Mesodermal cell (in vitro differentiated cells): ENCODE measurements around the gene MT4.

ENCODE experiments used
- H3K27ac ChIP-seq: 2 replicates; pipeline ENCODE4 v1.7.0; 2013; ENCODE audit warnings: mild to moderate bottlenecking, low read depth, low read length, moderate library complexity; ENCODE audit not compliant: severe bottlenecking
- H3K36me3 ChIP-seq: 2 replicates; pipeline ENCODE4 v1.7.1; 2013; ENCODE audit warnings: mild to moderate bottlenecking, low read length, moderate library complexity; ENCODE audit not compliant: control insufficient read depth, insufficient read depth
- H3K4me1 ChIP-seq: one replicate; pipeline ENCODE4 v1.7.1; 2013; ENCODE audit warnings: mild to moderate bottlenecking, low read length; ENCODE audit not compliant: insufficient read depth, control insufficient read depth, poor library complexity, severe bottlenecking
- H3K4me3 ChIP-seq: 2 replicates; pipeline ENCODE4 v1.7.0; 2013; ENCODE audit warnings: low read length, control low read depth, mild to moderate bottlenecking; ENCODE audit not compliant: insufficient read depth, poor library complexity, severe bottlenecking; ENCODE audit errors: extremely low read depth
- H3K9me3 ChIP-seq: 2 replicates; pipeline ENCODE4 v1.7.1; 2013; ENCODE audit warnings: mild to moderate bottlenecking, low read length, moderate library complexity; ENCODE audit not compliant: control insufficient read depth
- WGBS, 2 experiments: methylation state at CpG; one replicate each; pipeline ENCODE4 v1.1.5; 2013; ENCODE audit warnings: missing lambda C conversion rate in 2 of 2; ENCODE audit not compliant: insufficient coverage in 2 of 2; 5-methylcytosine and 5-hydroxymethylcytosine counted together

Gene MT4

GRCh38 chr16:56605475-56605874, 40.6 kb downstream of the MT4 start:
- WGBS, 2 experiments, result 80% methylated on average over 1 of the region's 1 CpG; no CpG with 5 or more reads in 1 of the 2 experiments
- Histone ChIP-seq H3K27ac (no peak overlapping the region), H3K9me3 (no peaks in the 10 kb centered on the region), H3K36me3 (no peaks in the 10 kb centered on the region), H3K4me1 (peaks cover 35% of the 10 kb centered on the region), H3K4me3 (no peak overlapping the region)

- H3K9me3 ChIP-seq, result no peaks in the 10 kb centered on the region
- H3K4me1 ChIP-seq, result peaks cover 39% of the 10 kb centered on the region
- H3K27ac ChIP-seq, result no peak overlapping the region
- 88 to 96% methylated on average over 3 of the region's 3 CpGs for WGBS, 2 experiments
- no peaks in the 10 kb centered on the region for H3K36me3 ChIP-seq
- H3K4me3 ChIP-seq, result no peak overlapping the region
These were observed 41.2 kb downstream of the MT4 start for GRCh38 chr16:56606071-56606475.

- WGBS, 2 experiments, result 93 to 97% methylated on average over 5 to 7 of the region's 8 CpGs
- H3K4me1 ChIP-seq, result peaks cover 39% of the 10 kb centered on the region
- no peaks in the 10 kb centered on the region for H3K9me3 ChIP-seq
- H3K36me3 ChIP-seq, result no peaks in the 10 kb centered on the region
- peak overlapping the region; percentile 71 for H3K27ac ChIP-seq
- no peak overlapping the region for H3K4me3 ChIP-seq
These were observed 41.7 kb downstream of the MT4 start for GRCh38 chr16:56606476-56607108.

- peaks cover 39% of the 10 kb centered on the region for H3K4me1 ChIP-seq
- H3K36me3 ChIP-seq, result no peaks in the 10 kb centered on the region
- no peak overlapping the region for H3K4me3 ChIP-seq
- H3K27ac ChIP-seq, result peak overlapping the region; percentile 71
- WGBS, 2 experiments, result 62 to 75% methylated on average over 10 of the region's 14 CpGs
- H3K9me3 ChIP-seq, result no peaks in the 10 kb centered on the region
These were observed 42.3 kb downstream of the MT4 start for GRCh38 chr16:56607109-56607618.

- Histone ChIP-seq H3K4me3 (peak overlapping the region; percentile 42), H3K9me3 (no peaks in the 10 kb centered on the region), H3K27ac (peak overlapping the region; percentile 71), H3K36me3 (no peaks in the 10 kb centered on the region), H3K4me1 (peaks cover 39% of the 10 kb centered on the region)
- whole genome bisulfite sequencing, 2 experiments, result 80% methylated on average over 2 of the region's 2 CpGs; no CpG with 5 or more reads in 1 of the 2 experiments
These were observed 42.8 kb downstream of the MT4 start for GRCh38 chr16:56607675-56608042.

- Histone ChIP-seq H3K9me3 (no peaks in the 10 kb centered on the region), H3K36me3 (no peaks in the 10 kb centered on the region), H3K4me1 (peaks cover 39% of the 10 kb centered on the region), H3K4me3 (peak within 1 kb of the TSS; percentile 42), H3K27ac (peak within 1 kb of the TSS; percentile 71)
- 11 to 14% methylated on average over 30 to 61 of the region's 62 CpGs for WGBS, 2 experiments
These were observed 43.4 kb downstream of the MT4 start, which contains the start of gene MT2A for GRCh38 chr16:56608043-56608875. Gene MT2A, plus strand, starts transcription at chr16:56608584. Its CDS starts 72 bp downstream, at chr16:56608656.

GRCh38 chr16:56608876-56609462, 44.1 kb downstream of the MT4 start:
- Histone ChIP-seq H3K4me3 (peak overlapping the region; percentile 42), H3K9me3 (no peaks in the 10 kb centered on the region), H3K4me1 (peaks cover 39% of the 10 kb centered on the region), H3K36me3 (no peaks in the 10 kb centered on the region), H3K27ac (peak overlapping the region; percentile 61)
- WGBS, 2 experiments, result 2 to 4% methylated on average over 14 to 17 of the region's 21 CpGs

GRCh38 chr16:56609463-56609921, 44.6 kb downstream of the MT4 start:
- 4 to 7% methylated on average over 3 to 5 of the region's 6 CpGs for WGBS, 2 experiments
- Histone ChIP-seq H3K4me1 (peaks cover 39% of the 10 kb centered on the region), H3K27ac (peak overlapping the region; percentile 61), H3K4me3 (peak overlapping the region; percentile 42), H3K9me3 (no peaks in the 10 kb centered on the region), H3K36me3 (no peaks in the 10 kb centered on the region)

GRCh38 chr16:56610017-56610608, 45.2 kb downstream of the MT4 start:
- 11 to 34% methylated on average over 8 to 9 of the region's 10 CpGs for WGBS, 2 experiments
- Histone ChIP-seq H3K9me3 (no peaks in the 10 kb centered on the region), H3K27ac (peak overlapping the region; percentile 57), H3K4me1 (peaks cover 39% of the 10 kb centered on the region), H3K36me3 (no peaks in the 10 kb centered on the region), H3K4me3 (peak overlapping the region; percentile 42)

GRCh38 chr16:56610609-56611111, 45.8 kb downstream of the MT4 start:
- H3K4me1 ChIP-seq, result peaks cover 39% of the 10 kb centered on the region
- no peaks in the 10 kb centered on the region for H3K36me3 ChIP-seq
- H3K27ac ChIP-seq, result no peak overlapping the region
- 87 to 91% methylated on average over 2 of the region's 2 CpGs for WGBS, 2 experiments
- H3K4me3 ChIP-seq, result no peak overlapping the region
- no peaks in the 10 kb centered on the region for H3K9me3 ChIP-seq
